Measurements from ENCODE around the gene TGFBR1.

Gene TGFBR1

DNA sequence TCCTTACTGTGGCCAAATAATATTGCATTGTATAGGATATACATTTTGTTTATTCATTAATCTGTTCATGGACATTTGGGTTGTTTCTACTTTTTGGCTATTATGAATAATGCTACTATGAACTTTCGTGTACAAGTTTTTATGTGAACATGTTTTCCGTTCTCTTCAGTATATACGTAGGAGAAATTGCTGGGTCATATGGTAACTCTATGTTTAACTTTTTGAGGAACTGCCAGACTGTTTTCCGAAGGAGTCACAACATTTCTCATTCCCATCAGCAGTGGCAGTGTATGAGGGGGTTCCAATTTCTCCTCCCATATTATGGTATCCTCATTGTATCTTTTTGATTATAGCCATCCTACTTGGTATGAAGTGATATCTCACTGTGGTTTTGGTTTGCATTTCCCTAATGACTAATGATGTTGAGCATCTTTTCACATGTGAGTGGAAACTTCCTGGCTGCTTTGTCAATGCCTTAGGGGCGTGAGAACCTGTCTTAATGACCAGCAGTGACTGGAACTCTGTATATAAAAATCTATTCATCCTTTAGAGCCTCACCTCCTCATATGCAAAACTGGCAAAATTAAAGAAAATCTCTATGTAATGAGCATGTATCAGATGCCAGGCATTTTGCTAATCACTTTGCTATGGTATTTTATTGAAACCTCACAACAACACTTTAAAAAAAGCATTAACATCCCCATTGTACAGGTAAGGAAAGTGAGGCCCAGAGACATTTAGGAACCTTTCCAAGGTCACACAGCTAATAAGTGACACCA is 47.8 kb upstream of the TGFBR1 start:
- Histone ChIP-seq H3K4me1 (ENCODE audit: control insufficient read depth, low read length) (peaks cover 32% of the 10 kb centered on the region), H3K27ac (ENCODE audit: low read depth, low read length) (no peak overlapping the region)

GRCh38 chr9:99057665-99058625 is 47.0 kb upstream of the TGFBR1 start:
- no peaks in the 10 kb centered on the region for H3K79me2 ChIP-seq (ENCODE audit: control insufficient read depth, low read length)
- peaks cover 6% of the 10 kb centered on the region; the same call in 1 of the 2 replicates for H3K27me3 ChIP-seq (ENCODE audit: control insufficient read depth, low read length)
- peak overlapping the region; percentile 68 for H3K4me3 ChIP-seq (ENCODE audit: low read length)
- no peaks in the 10 kb centered on the region for H3F3A ChIP-seq (ENCODE audit: control insufficient read depth, insufficient read depth)
- H3K27ac ChIP-seq (ENCODE audit: low read depth, low read length) = peak overlapping the region; percentile 28
- H3K36me3 ChIP-seq (ENCODE audit: control insufficient read depth, low read length) = no peaks in the 10 kb centered on the region
- TF ChIP-seq EZH2phosphoT487 (IDR thresholded peaks at IDR 0.05; ENCODE audit: borderline replicate concordance, low read length) (no peak), CTCF (IDR thresholded peaks at IDR 0.05; ENCODE audit: low read depth, low read length, poor library complexity, severe bottlenecking) (no peak)
- H3K4me1 ChIP-seq (ENCODE audit: control insufficient read depth, low read length) = peaks cover 32% of the 10 kb centered on the region
- H3K9me2 ChIP-seq (replicated peaks; ENCODE audit: control insufficient read depth, low read length) = no peaks in the 10 kb centered on the region
- H3K9me3 ChIP-seq (ENCODE audit: control insufficient read depth, insufficient read depth, low read length) = no peaks in the 10 kb centered on the region
- peak overlapping the region; percentile 88 for H3K4me2 ChIP-seq (ENCODE audit: low read length)
- H4K20me1 ChIP-seq (ENCODE audit: control insufficient read depth, insufficient read depth, low read depth, low read length) = no peaks in the 10 kb centered on the region

More for the DNA sequence above, 47.8 kb upstream of the TGFBR1 start:
- Histone ChIP-seq H3K9me2 (replicated peaks; ENCODE audit: control insufficient read depth, low read length) (no peaks in the 10 kb centered on the region), H3K4me2 (ENCODE audit: low read length) (peak overlapping the region; percentile 88), H4K20me1 (ENCODE audit: control insufficient read depth, insufficient read depth, low read depth, low read length) (no peaks in the 10 kb centered on the region), H3K9me3 (ENCODE audit: control insufficient read depth, insufficient read depth, low read length) (no peaks in the 10 kb centered on the region), H3F3A (ENCODE audit: control insufficient read depth, insufficient read depth) (no peaks in the 10 kb centered on the region), H3K27me3 (ENCODE audit: control insufficient read depth, low read length) (no peaks in the 10 kb centered on the region), H3K79me2 (ENCODE audit: control insufficient read depth, low read length) (no peaks in the 10 kb centered on the region), H3K4me3 (ENCODE audit: low read length) (peak overlapping the region; percentile 68), H3K36me3 (ENCODE audit: control insufficient read depth, low read length) (no peaks in the 10 kb centered on the region)
- TF ChIP-seq CTCF (IDR thresholded peaks at IDR 0.05; ENCODE audit: low read depth, low read length, poor library complexity, severe bottlenecking) (no peak), EZH2phosphoT487 (IDR thresholded peaks at IDR 0.05; ENCODE audit: borderline replicate concordance, low read length) (no peak)

DNA sequence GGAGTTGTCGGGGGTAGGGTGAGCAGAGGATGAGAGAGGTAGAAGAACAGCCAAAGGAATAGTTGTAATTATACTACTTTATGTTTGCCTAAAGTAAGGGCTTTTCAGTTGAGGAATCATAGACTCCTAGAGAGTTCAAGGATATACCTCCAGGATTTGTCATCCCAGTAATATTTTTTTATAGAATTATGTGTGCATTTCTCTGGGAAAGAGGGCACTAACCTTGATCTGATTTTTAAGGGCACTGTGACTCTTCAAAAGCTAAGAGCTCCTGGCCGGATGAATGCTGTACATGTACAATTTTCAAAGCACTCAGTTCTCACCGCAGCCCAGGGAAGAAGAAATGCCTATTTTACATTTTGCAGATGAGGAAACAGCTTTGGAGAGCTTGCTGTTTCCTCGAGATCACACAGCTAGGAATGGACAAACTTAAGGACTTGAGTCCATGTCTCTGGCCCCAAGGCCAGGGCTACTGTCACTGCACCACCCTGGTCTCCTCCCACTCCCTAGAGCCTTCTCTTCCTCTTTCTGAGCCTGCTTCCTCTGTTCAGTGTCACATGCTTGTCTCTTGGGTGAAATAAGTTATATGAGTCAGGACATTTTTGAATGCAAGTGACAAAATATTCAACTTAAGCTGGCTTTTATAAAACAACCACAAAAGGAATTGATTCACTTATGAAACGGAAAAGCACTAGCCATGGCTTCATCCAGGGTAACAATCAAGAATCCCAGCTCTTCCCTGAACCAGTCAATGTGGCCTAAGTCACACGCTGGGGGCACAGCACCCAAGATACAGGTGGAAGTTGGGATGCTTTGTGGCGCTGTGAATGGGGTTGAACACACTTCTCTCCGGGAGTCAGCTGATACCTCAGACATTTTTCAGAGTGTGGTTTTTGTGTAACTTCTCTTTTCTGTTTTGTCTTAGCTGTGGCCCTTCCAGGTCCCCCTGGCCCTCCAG is 45.7 kb upstream of the TGFBR1 start:
- H3K27me3 ChIP-seq (ENCODE audit: control insufficient read depth, low read length) = peaks cover 6% of the 10 kb centered on the region; the same call in 1 of the 2 replicates
- no peaks in the 10 kb centered on the region for H3K9me2 ChIP-seq (replicated peaks; ENCODE audit: control insufficient read depth, low read length)
- no peaks in the 10 kb centered on the region for H3F3A ChIP-seq (ENCODE audit: control insufficient read depth, insufficient read depth)
- H3K27ac ChIP-seq (ENCODE audit: low read depth, low read length) = peak overlapping the region; percentile 9; the same call in 1 of the 2 replicates
- peak overlapping the region; percentile 68 for H3K4me3 ChIP-seq (ENCODE audit: low read length)
- H3K4me1 ChIP-seq (ENCODE audit: control insufficient read depth, low read length) = peaks cover 32% of the 10 kb centered on the region
- no peaks in the 10 kb centered on the region for H3K36me3 ChIP-seq (ENCODE audit: control insufficient read depth, low read length)
- H3K9me3 ChIP-seq (ENCODE audit: control insufficient read depth, insufficient read depth, low read length) = no peaks in the 10 kb centered on the region
- no peaks in the 10 kb centered on the region for H4K20me1 ChIP-seq (ENCODE audit: control insufficient read depth, insufficient read depth, low read depth, low read length)
- peak overlapping the region; percentile 88 for H3K4me2 ChIP-seq (ENCODE audit: low read length)
- H3K79me2 ChIP-seq (ENCODE audit: control insufficient read depth, low read length) = no peaks in the 10 kb centered on the region
- no peak for TF ChIP-seq CTCF (IDR thresholded peaks at IDR 0.05; ENCODE audit: low read depth, low read length, poor library complexity, severe bottlenecking)
- TF ChIP-seq EZH2phosphoT487 (IDR thresholded peaks at IDR 0.05; ENCODE audit: borderline replicate concordance, low read length) = no peak

Measured in DOHH2 (cell line).